K562 (cell line): ENCODE measurements around the gene RSPH1. TPM values are rescaled to one million over a fixed set of nuclear protein-coding genes. Genes with fewer than 3 reads are reported as not detected.
A peak's percentile ranks its signal among the peaks of the same experiment; 100 is the strongest.

Source experiments
- ATF2 ChIP-seq: sonication (generic); formaldehyde crosslinking; IDR thresholded peaks from 2 replicates; pipeline ENCODE4 v1.8.1; 2022; ENCODE audit warnings: missing genetic modification reagents
- ATF7 ChIP-seq: fragments of 450-650 bp; IDR thresholded peaks from 2 replicates; pipeline ENCODE4 v1.7.1; 2014; ENCODE audit warnings: mild to moderate bottlenecking, moderate library complexity
- CCNT2 ChIP-seq: IDR thresholded peaks from 2 replicates; pipeline ENCODE4 v1.6.1; 2011; ENCODE audit warnings: borderline replicate concordance, low read depth, mild to moderate bottlenecking, moderate library complexity, mixed read lengths, low read length; ENCODE audit not compliant: insufficient read length; ENCODE audit errors: extremely low read depth
- CREB3L1 ChIP-seq: fragments of 450-650 bp; IDR thresholded peaks from 2 replicates; pipeline ENCODE4 v1.6.1; 2014; ENCODE audit warnings: low read depth, mild to moderate bottlenecking, moderate library complexity, borderline replicate concordance
- CREM ChIP-seq: IDR thresholded peaks from 2 replicates; pipeline ENCODE4 v1.6.1; 2014; ENCODE audit warnings: antibody characterized with exemption, low read depth
- ETS1 ChIP-seq: conservative IDR thresholded peaks from 2 replicates; pipeline ENCODE4 v1.6.1; 2011; ENCODE audit warnings: low read depth, mild to moderate bottlenecking, low read length; ENCODE audit not compliant: control insufficient read depth
- ETV5 ChIP-seq: sonication (generic); formaldehyde crosslinking; IDR thresholded peaks from 2 replicates; pipeline ENCODE4 v1.4.0; 2020; ENCODE audit warnings: low read depth, mild to moderate bottlenecking, missing genetic modification reagents
- GABPB1 ChIP-seq: sonication (generic); formaldehyde crosslinking; IDR thresholded peaks from 2 replicates; pipeline ENCODE4 v1.8.0; 2022; ENCODE audit warnings: mild to moderate bottlenecking, missing genetic modification reagents
- HNRNPL ChIP-seq: fragments of 200-400 bp; formaldehyde crosslinking; IDR thresholded peaks from 2 replicates; pipeline ENCODE4 v1.6.1; 2017; ENCODE audit warnings: low read depth, mild to moderate bottlenecking, low read length
- HOXB6 ChIP-seq: fragments of 250-450 bp; sonication (Bioruptor Pico); IDR thresholded peaks from 2 replicates; pipeline ENCODE4 v1.5.1; 2022; ENCODE audit warnings: mild to moderate bottlenecking, borderline replicate concordance
- KLF10 ChIP-seq: fragments of 250-450 bp; sonication (Bioruptor Pico); IDR thresholded peaks from 2 replicates; pipeline ENCODE4 v1.6.1; 2021; ENCODE audit warnings: matching md5 sums
- KLF6 ChIP-seq: fragments of 250-450 bp; sonication (Bioruptor Pico); IDR thresholded peaks from 2 replicates; pipeline ENCODE4 v1.4.0; 2020; ENCODE audit warnings: mild to moderate bottlenecking, moderate library complexity, borderline replicate concordance
- MAX ChIP-seq: sonication (generic); formaldehyde crosslinking; IDR thresholded peaks from 2 replicates; pipeline ENCODE4 v1.9.0; 2022; ENCODE audit warnings: mild to moderate bottlenecking, missing genetic modification reagents
- NBN ChIP-seq: fragments of 450-650 bp; IDR thresholded peaks from 2 replicates; pipeline ENCODE4 v1.6.1; 2016; ENCODE audit warnings: low read depth, mild to moderate bottlenecking
- PCBP1 ChIP-seq: fragments of 200-400 bp; formaldehyde crosslinking; IDR thresholded peaks from 2 replicates; pipeline ENCODE4 v1.6.1; 2018; ENCODE audit warnings: mild to moderate bottlenecking, low read depth, low read length; ENCODE audit not compliant: poor library complexity, severe bottlenecking
- RUNX1 ChIP-seq: sonication (generic); IDR thresholded peaks from 2 replicates; pipeline ENCODE4 v1.6.1; 2016; ENCODE audit warnings: antibody characterized with exemption, low read depth
- SMAD2 ChIP-seq: fragments of 150-350 bp; IDR thresholded peaks from 2 replicates; pipeline ENCODE4 v1.6.1; 2014; ENCODE audit warnings: low read depth, mild to moderate bottlenecking, low read length
- SNRNP70 ChIP-seq: fragments of 200-400 bp; formaldehyde crosslinking; optimal IDR thresholded peaks from 2 replicates; pipeline ENCODE3; 2017; ENCODE audit warnings: low read depth, low read length
- SREBF1 ChIP-seq: fragments of 150-350 bp; IDR thresholded peaks from 2 replicates; pipeline ENCODE4 v1.6.1; 2014; ENCODE audit warnings: antibody characterized with exemption, low read depth, low read length, borderline replicate concordance
- ZNF146 ChIP-seq: IDR thresholded peaks from one replicate; pipeline ENCODE4 v1.6.1; 2018; ENCODE audit warnings: missing compliant biosample characterization; ENCODE audit not compliant: unreplicated experiment
- ZNF184 ChIP-seq: sonication (generic); formaldehyde crosslinking; IDR thresholded peaks from 2 replicates; pipeline ENCODE4 v1.5.0; 2020; ENCODE audit warnings: missing genetic modification reagents
- ZNF253 ChIP-seq: fragments of 250-450 bp; sonication (Bioruptor Pico); conservative IDR thresholded peaks from 2 replicates; pipeline ENCODE4 v1.6.1; 2021; ENCODE audit warnings: mild to moderate bottlenecking
- ZNF311 ChIP-seq: fragments of 250-450 bp; sonication (Bioruptor Pico); IDR thresholded peaks from 2 replicates; pipeline ENCODE4 v1.4.0; 2020; ENCODE audit warnings: mild to moderate bottlenecking, moderate library complexity
- polyA plus RNA-seq, 8 experiments: library from polyadenylated mRNA; depleted of rRNA in 4 of 8; stranded (reverse) in 5 of 8; unstranded in 3 of 8; fragments of >200 nt; fragmentation: Nextera tagmentation in 2 of 8; fragmentation: Illumina TruSeq in 1 of 8; extraction: Ambion mirVana in 2 of 8; extraction: Trizol in 1 of 8; gene quantifications; 2 replicates each; pipeline versions ENCODE4 v1.2.1 to v1.2.3, GENCODE V29; 2011 to 2014; ENCODE audit warnings: inconsistent platforms in 1 of 8, missing spikeins in 1 of 8
- total RNA-seq, 7 experiments: library from RNA; depleted of rRNA in 6 of 7; stranded (reverse); fragments of >200 nt in 6 of 7; fragmentation: Illumina TruSeq in 2 of 7; extraction: Trizol in 2 of 7; gene quantifications; 2 replicates each; pipeline versions ENCODE4 v1.2.1 to v1.2.3, GENCODE V29; 2011 to 2021; ENCODE audit warnings: low replicate concordance in 1 of 7
- TF ChIP-seq, protein P1 (sequence below): fragments of 450-650 bp; IDR thresholded peaks from 2 replicates; pipeline ENCODE4 v1.6.1; 2017; ENCODE audit warnings: antibody characterized with exemption

The RSPH1 gene
- total and polyA plus RNA-seq, 9 of the 15 experiments (the other 6 are each of a cell fraction or from before 2014, with no cell fraction given): 0.17 TPM; not detected in 8

DNA sequence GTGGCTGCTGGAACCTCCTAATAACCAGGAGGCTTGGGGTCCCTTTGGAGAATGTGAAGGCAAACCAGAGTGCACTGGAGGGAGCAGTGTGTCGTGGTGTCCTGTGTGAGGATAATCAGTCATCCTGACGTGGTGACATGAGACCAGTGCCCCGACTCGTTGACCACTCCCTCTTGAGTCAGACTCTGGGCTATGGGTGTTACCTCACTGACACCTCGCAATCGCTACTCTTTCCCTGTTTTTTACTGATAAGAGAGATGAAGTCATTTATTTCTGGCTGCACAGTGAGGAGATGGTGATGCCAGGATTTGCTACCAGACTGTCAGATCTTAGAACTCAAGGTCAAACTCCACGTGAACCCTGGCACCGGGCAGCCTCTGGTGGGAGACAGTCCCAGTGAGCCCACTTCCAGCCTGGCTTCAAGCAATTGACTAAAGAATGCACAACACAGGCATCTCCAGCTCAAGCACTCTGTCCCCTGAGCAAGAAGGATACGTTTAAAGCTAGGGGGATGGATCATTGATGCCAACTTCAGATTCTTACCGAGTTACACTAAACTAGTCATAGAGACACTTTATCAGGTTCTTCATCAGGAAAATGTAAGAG lies 62.0 kb downstream of the RSPH1 start (continued):
- TF ChIP-seq CCNT2: peak; percentile 49
- no peak for TF ChIP-seq SREBF1
- TF ChIP-seq ZNF146: no peak
- TF ChIP-seq ZNF311 (CRISPR knock-in tag): no peak
- no peak for TF ChIP-seq SNRNP70
- TF ChIP-seq KLF10 (CRISPR knock-in tag): no peak
- TF ChIP-seq HNRNPL: no peak
- TF ChIP-seq ZNF184: no peak
- no peak for TF ChIP-seq ETV5
- TF ChIP-seq, protein P1, sequence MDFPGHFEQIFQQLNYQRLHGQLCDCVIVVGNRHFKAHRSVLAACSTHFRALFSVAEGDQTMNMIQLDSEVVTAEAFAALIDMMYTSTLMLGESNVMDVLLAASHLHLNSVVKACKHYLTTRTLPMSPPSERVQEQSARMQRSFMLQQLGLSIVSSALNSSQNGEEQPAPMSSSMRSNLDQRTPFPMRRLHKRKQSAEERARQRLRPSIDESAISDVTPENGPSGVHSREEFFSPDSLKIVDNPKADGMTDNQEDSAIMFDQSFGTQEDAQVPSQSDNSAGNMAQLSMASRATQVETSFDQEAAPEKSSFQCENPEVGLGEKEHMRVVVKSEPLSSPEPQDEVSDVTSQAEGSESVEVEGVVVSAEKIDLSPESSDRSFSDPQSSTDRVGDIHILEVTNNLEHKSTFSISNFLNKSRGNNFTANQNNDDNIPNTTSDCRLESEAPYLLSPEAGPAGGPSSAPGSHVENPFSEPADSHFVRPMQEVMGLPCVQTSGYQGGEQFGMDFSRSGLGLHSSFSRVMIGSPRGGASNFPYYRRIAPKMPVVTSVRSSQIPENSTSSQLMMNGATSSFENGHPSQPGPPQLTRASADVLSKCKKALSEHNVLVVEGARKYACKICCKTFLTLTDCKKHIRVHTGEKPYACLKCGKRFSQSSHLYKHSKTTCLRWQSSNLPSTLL: no peak
- no peak for TF ChIP-seq ZNF253 (CRISPR knock-in tag)
- TF ChIP-seq CREM: peak; percentile 90
- no peak for TF ChIP-seq GABPB1 (CRISPR knock-in tag)
- no peak for TF ChIP-seq PCBP1
- no peak for TF ChIP-seq RUNX1
- TF ChIP-seq SMAD2: no peak
- TF ChIP-seq NBN: no peak
- no peak for TF ChIP-seq KLF6 (CRISPR knock-in tag)
- TF ChIP-seq ETS1: no peak
- peak; percentile 98 for TF ChIP-seq ATF7
- TF ChIP-seq ATF2 (CRISPR knock-in tag): no peak
- no peak for TF ChIP-seq CREB3L1
- TF ChIP-seq HOXB6 (CRISPR knock-in tag): no peak
- peak; percentile 73; the same call in 1 of the 2 replicates for TF ChIP-seq MAX
